H9 (cell line): Measurements from ENCODE around the gene DIP2A. TPM values are rescaled to one million over a fixed set of nuclear protein-coding genes. Genes with fewer than 3 reads are reported as not detected.

Experiments
- DNase-seq: peaks from one replicate; pipeline ENCODE4 v3.0.0-alpha.2; 2017
- H2AFZ ChIP-seq: one replicate; pipeline ENCODE4 v1.6.1; 2013; ENCODE audit warnings: mild to moderate bottlenecking, low read length, control low read depth, moderate library complexity
- H2AK5ac ChIP-seq: 2 replicates; pipeline ENCODE4 v1.6.1; 2013; ENCODE audit warnings: low read length, control low read depth, mixed read lengths; ENCODE audit not compliant: insufficient read length
- H2BK120ac ChIP-seq: one replicate; pipeline ENCODE4 v1.6.1; 2013; ENCODE audit warnings: low read depth, mild to moderate bottlenecking, low read length, control low read depth, inconsistent platforms; ENCODE audit not compliant: poor library complexity, severe bottlenecking
- H2BK12ac ChIP-seq: 2 replicates; pipeline ENCODE4 v1.6.1; 2013; ENCODE audit warnings: low read length, control low read depth, mixed read lengths, low read depth; ENCODE audit not compliant: insufficient read length
- H2BK15ac ChIP-seq: 2 replicates; pipeline ENCODE4 v1.6.1; 2013; ENCODE audit warnings: low read depth, low read length, control low read depth
- H2BK20ac ChIP-seq: one replicate; pipeline ENCODE4 v1.6.1; 2013; ENCODE audit warnings: low read depth, mild to moderate bottlenecking, low read length, control low read depth, inconsistent platforms; ENCODE audit not compliant: poor library complexity, severe bottlenecking
- H2BK5ac ChIP-seq: 2 replicates; pipeline ENCODE4 v1.6.1; 2013; ENCODE audit warnings: low read length, control low read depth, mixed read lengths; ENCODE audit not compliant: insufficient read length
- H3K14ac ChIP-seq: 2 replicates; pipeline ENCODE4 v1.6.1; 2013; ENCODE audit warnings: low read length, control low read depth; ENCODE audit not compliant: insufficient read depth
- H3K18ac ChIP-seq: 2 replicates; pipeline ENCODE4 v1.6.1; 2013; ENCODE audit warnings: low read depth, mild to moderate bottlenecking, mixed read lengths, low read length, control low read depth; ENCODE audit not compliant: insufficient read length
- H3K23ac ChIP-seq: 2 replicates; pipeline ENCODE4 v1.6.1; 2013; ENCODE audit warnings: low read length, control low read depth, mixed read lengths, low read depth; ENCODE audit not compliant: insufficient read length
- H3K23me2 ChIP-seq: 2 replicates; pipeline ENCODE4 v1.6.1; 2013; ENCODE audit warnings: low read depth, mild to moderate bottlenecking, mixed read lengths, low read length, control low read depth; ENCODE audit not compliant: insufficient read length, poor library complexity, severe bottlenecking
- H3K27ac ChIP-seq: 2 replicates; pipeline ENCODE4 v1.5.1; 2013; ENCODE audit warnings: low read length, control low read depth, mixed read lengths, low read depth; ENCODE audit not compliant: insufficient read length
- H3K27me3 ChIP-seq: 2 replicates; pipeline ENCODE4 v1.6.1; 2013; ENCODE audit warnings: low read length, control low read depth, inconsistent platforms; ENCODE audit not compliant: insufficient read depth
- H3K4ac ChIP-seq: 2 replicates; pipeline ENCODE4 v1.6.1; 2013; ENCODE audit warnings: low read depth, mild to moderate bottlenecking, control low read depth, inconsistent platforms, low read length, moderate library complexity
- H3K4me1 ChIP-seq: 2 replicates; pipeline ENCODE4 v1.6.1; 2013; ENCODE audit warnings: low read length, control low read depth, inconsistent platforms; ENCODE audit not compliant: insufficient read depth
- H3K4me2 ChIP-seq: 2 replicates; pipeline ENCODE4 v1.6.1; 2013; ENCODE audit warnings: low read length, control low read depth, mixed read lengths; ENCODE audit not compliant: insufficient read length, insufficient read depth
- H3K56ac ChIP-seq: 2 replicates; pipeline ENCODE4 v1.6.1; 2013; ENCODE audit warnings: low read depth, mild to moderate bottlenecking, mixed read lengths, low read length, control low read depth; ENCODE audit not compliant: insufficient read length
- H3K79me1 ChIP-seq: 2 replicates; pipeline ENCODE4 v1.6.1; 2013; ENCODE audit warnings: low read depth, mild to moderate bottlenecking, moderate library complexity, low read length, control low read depth, inconsistent platforms; ENCODE audit not compliant: insufficient read depth, poor library complexity, severe bottlenecking
- H3K79me2 ChIP-seq: 2 replicates; pipeline ENCODE4 v1.6.1; 2013; ENCODE audit warnings: low read length, control low read depth, inconsistent platforms; ENCODE audit not compliant: insufficient read depth
- H3K9ac ChIP-seq: 2 replicates; pipeline ENCODE4 v1.6.1; 2013; ENCODE audit warnings: low read length, control low read depth, mixed read lengths; ENCODE audit not compliant: insufficient read length; ENCODE audit errors: extremely low read depth
- H3K9me3 ChIP-seq: one replicate; pipeline ENCODE4 v1.6.1; 2013; ENCODE audit warnings: low read depth, low read length, inconsistent platforms; ENCODE audit not compliant: control insufficient read depth
- H3T11ph ChIP-seq: one replicate; pipeline ENCODE4 v1.6.1; 2013; ENCODE audit warnings: mild to moderate bottlenecking, low read length, control low read depth, inconsistent platforms
- H4K20me1 ChIP-seq: one replicate; pipeline ENCODE4 v1.6.1; 2013; ENCODE audit not compliant: control insufficient read depth, insufficient read length, insufficient read depth
- H4K5ac ChIP-seq: 2 replicates; pipeline ENCODE4 v1.6.1; 2013; ENCODE audit warnings: low read depth, mild to moderate bottlenecking, mixed read lengths, low read length, control low read depth; ENCODE audit not compliant: insufficient read length
- H4K8ac ChIP-seq: replicated peaks from 2 replicates; pipeline ENCODE4 v1.6.1; 2013; ENCODE audit warnings: low read length, control low read depth, mixed read lengths, low read depth; ENCODE audit not compliant: insufficient read length
- H4K91ac ChIP-seq: 2 replicates; pipeline ENCODE4 v1.6.1; 2013; ENCODE audit warnings: low read depth, mild to moderate bottlenecking, moderate library complexity, mixed read lengths, low read length, control low read depth; ENCODE audit not compliant: insufficient read length
- H3K27ac Mint-ChIP-seq, 3 experiments: 2 replicates in 2 of 3; 3 replicates in 1 of 3; pipeline ENCODE4 v1.8.0; 2020 to 2021; ENCODE audit warnings: mixed read lengths in 3 of 3, mild to moderate bottlenecking in 1 of 3, moderate library complexity in 1 of 3
- H3K27me3 Mint-ChIP-seq: 2 replicates; pipeline ENCODE4 v1.8.0; 2021; ENCODE audit warnings: low read depth, mild to moderate bottlenecking, moderate library complexity, mixed read lengths
- H3K36me3 Mint-ChIP-seq, 3 experiments: 2 replicates in 2 of 3; 3 replicates in 1 of 3; pipeline ENCODE4 v1.8.0; 2020 to 2021; ENCODE audit warnings: low read depth in 3 of 3, mixed read lengths in 3 of 3; ENCODE audit not compliant: insufficient read depth in 1 of 3
- H3K4me1 Mint-ChIP-seq, 2 experiments: 2 replicates each; pipeline ENCODE4 v1.8.0; 2020; ENCODE audit warnings: mixed read lengths in 2 of 2
- H3K4me3 Mint-ChIP-seq, 2 experiments: 2 replicates in 1 of 2; 3 replicates in 1 of 2; pipeline ENCODE4 v1.8.0; 2020 to 2021; ENCODE audit warnings: mild to moderate bottlenecking in 2 of 2, mixed read lengths in 2 of 2, moderate library complexity in 1 of 2
- H3K9me3 Mint-ChIP-seq, 2 experiments: 2 replicates in 1 of 2; 3 replicates in 1 of 2; pipeline ENCODE4 v1.8.0; 2020; ENCODE audit warnings: mild to moderate bottlenecking in 2 of 2, mixed read lengths in 2 of 2, moderate library complexity in 1 of 2
- CTCF ChIP-seq: fragments of 200-600 bp; sonication (generic); conservative IDR thresholded peaks from 3 replicates; pipeline ENCODE4 v1.8.0; 2021; ENCODE audit warnings: antibody characterized with exemption, mild to moderate bottlenecking
- WGBS: extraction: QIAGEN DNeasy Blood & Tissue Kit; methylation state at CpG from one replicate; pipeline ENCODE4 v1.1.7; 2013; ENCODE audit warnings: missing lambda C conversion rate, low lambda C conversion rate, mixed read lengths; ENCODE audit not compliant: insufficient read length; ENCODE audit errors: extremely low coverage; 5-methylcytosine and 5-hydroxymethylcytosine counted together
- total RNA-seq: library from RNA; stranded (reverse); gene quantifications from 2 replicates; pipeline ENCODE4 v1.2.1, GENCODE V29; 2021

Gene DIP2A
- total RNA-seq, 1 experiment from 2014 or later, result 25.2 TPM

GRCh38 chr21:46554431-46555224, 95.9 kb downstream of the DIP2A start:
- Histone ChIP-seq H4K5ac (no peak overlapping the region), H2AFZ (no peak overlapping the region), H2BK5ac (no peak overlapping the region), H3K27me3 (no peaks in the 10 kb centered on the region), H2AK5ac (no peak overlapping the region), H4K91ac (no peak overlapping the region), H3K56ac (no peak overlapping the region), H3K27ac (no peak overlapping the region), H3K9ac (no peak overlapping the region), H3T11ph (no peak overlapping the region), H2BK120ac (no peak overlapping the region), H2BK12ac (no peak overlapping the region), H4K20me1 (peaks cover 2% of the 10 kb centered on the region), H3K4ac (no peak overlapping the region), H2BK15ac (no peak overlapping the region), H3K79me1 (no peaks in the 10 kb centered on the region), H3K14ac (no peak overlapping the region; the same call in 1 of the 2 replicates), H3K23me2 (no peaks in the 10 kb centered on the region), H3K18ac (no peak overlapping the region), H4K8ac (no peak overlapping the region), H3K9me3 (no peaks in the 10 kb centered on the region), H2BK20ac (no peak overlapping the region), H3K4me1 (no peaks in the 10 kb centered on the region), H3K23ac (no peak overlapping the region), H3K79me2 (0 out of 2 replicates have a peak, but pooled peaks cover 2% of the 10 kb centered on the region), H3K4me2 (no peak overlapping the region)
- H3K9me3 Mint-ChIP-seq, result no peaks in the 10 kb centered on the region; a peak in 1 of 5 replicates
- H3K27ac Mint-ChIP-seq, result no peak overlapping the region; a peak in 1 of 7 replicates
- no CpG with 5 or more reads among the region's 30 CpGs for WGBS
- TF ChIP-seq CTCF, result no peak
- H3K4me3 Mint-ChIP-seq, result no peak overlapping the region
- no peaks in the 10 kb centered on the region for H3K27me3 Mint-ChIP-seq
- no peak for DNase-seq
- H3K4me1 Mint-ChIP-seq, result no peaks in the 10 kb centered on the region
- peaks cover 9 to 57% (median 51%) of the 10 kb centered on the region in 3 experiments; a peak in 6 of 7 replicates for H3K36me3 Mint-ChIP-seq
